NCI-H2081 (cell line): Measurements from ENCODE around the gene CHURC1.
"Not testable (repeated sequence)": the region's sequence is repeated elsewhere in the genome, so short reads cannot be mapped to it uniquely, and the experiment has no call there.

Source experiments
- DNase-seq, 2 experiments: peaks; one replicate each; lab custom pipeline; 2025; lab: John Stamatoyannopoulos, UW

CHURC1 gene

GRCh38 chr14:64910847-64911495 lies 3.3 kb upstream of the CHURC1 start:
- peak in 1 of 2 experiments; percentile 13 for DNase-seq

DNA sequence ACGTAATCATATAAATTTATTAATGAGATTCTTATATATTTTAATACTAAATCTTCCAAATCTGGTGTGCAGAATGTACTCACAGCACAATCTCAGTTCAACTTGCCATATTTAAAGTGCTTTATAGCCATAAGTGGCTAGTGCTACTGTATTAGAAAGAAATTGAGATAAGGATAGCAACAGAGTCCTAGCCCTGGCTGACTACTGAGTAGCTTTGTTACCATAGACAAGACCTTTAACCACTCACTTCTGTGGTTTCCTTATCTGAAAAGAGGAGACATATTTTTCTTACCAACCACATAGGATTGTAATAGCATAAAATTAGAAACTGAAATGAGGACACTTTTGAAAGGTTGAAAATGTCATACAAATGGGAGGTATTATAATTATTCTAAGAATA lies 2.0 kb upstream of the CHURC1 start:
- DNase-seq = no peak

GRCh38 chr14:64913477-64913876 lies 778 bp upstream of the CHURC1 start:
- DNase-seq = not testable (repeated sequence)

DNA sequence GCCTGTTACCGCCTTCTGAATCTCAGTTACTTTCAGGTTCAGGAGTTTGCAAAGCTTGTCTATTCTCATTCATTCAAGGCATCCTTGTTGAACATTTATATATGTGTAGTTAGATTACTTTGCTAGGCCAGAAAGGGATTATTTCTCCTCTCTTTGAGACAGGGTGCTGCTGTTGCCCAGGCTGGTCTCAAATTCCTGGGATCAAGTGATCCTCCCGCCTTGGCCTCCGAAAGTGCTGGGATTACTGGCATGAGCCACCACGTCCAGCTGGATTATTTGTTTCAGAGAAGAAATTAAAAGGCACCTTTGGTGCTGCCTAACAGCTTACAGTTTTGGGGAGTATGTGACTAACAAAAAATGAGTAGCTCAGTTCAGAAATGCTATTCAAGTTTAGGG lies 772 bp downstream of the CHURC1 start:
- DNase-seq = no peak

- no peak for DNase-seq
Observed at GRCh38 chr14:64915797-64916196, 1.5 kb downstream of the CHURC1 start.

DNA sequence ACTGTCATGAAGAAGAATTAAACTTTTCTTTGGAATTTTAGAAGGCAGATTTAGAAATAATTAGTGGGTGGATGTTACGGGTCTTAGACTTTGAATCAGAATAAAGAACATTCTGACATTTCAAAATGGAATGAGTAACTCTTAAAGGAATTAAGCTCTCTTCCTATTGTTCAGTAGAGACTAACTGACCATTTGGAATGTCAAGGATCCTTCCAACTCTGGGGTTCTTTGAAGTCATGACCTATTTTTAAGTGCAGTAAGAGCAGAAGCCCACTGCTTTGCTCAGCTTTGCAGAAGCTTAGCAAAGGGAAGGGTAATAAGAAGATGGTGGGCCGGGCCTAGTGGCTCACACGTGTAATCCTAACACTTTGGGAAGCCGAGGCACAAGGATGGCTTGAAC lies 4.0 kb downstream of the CHURC1 start:
- DNase-seq = no peak

DNA sequence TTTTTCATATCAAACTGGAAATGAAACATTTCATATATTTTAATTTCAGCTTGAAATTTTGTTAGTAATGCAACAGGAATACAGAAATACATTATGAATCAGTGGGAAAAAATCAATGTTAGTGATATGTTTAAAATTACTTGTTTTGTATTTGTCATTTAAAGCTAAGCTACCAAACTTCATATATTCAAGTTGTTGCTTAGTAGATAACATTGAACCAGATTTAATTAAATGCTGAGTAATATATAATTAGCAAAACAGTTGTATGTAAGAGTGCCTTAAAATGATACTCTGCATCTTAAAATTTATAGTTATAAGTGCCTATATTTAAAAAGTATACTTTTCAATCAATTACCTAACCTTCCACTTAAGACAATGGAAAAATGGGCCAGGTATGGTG lies 5.0 kb downstream of the CHURC1 start:
- no peak for DNase-seq

DNA sequence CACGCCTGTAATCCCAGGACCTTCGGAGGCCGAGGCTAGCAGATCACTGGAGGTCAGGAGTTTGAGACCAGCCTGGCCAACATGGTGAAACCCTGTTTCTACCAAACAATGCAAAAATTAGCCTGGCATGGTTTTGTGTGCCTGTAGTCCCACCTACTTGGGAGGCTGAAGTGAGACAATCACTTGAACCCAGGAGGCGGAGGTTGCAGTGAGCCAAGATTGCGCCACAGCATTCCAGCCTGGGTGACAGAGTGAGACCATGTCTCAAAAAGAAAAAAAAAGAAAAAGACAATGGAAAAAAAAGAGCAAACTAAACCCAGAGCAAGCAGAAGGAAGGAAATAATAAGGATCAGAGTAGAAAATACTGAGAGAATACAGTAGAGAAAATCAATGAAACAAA lies 5.4 kb downstream of the CHURC1 start:
- DNase-seq = no peak

GRCh38 chr14:64920465-64920864 lies 6.2 kb downstream of the CHURC1 start:
- no peak for DNase-seq

DNA sequence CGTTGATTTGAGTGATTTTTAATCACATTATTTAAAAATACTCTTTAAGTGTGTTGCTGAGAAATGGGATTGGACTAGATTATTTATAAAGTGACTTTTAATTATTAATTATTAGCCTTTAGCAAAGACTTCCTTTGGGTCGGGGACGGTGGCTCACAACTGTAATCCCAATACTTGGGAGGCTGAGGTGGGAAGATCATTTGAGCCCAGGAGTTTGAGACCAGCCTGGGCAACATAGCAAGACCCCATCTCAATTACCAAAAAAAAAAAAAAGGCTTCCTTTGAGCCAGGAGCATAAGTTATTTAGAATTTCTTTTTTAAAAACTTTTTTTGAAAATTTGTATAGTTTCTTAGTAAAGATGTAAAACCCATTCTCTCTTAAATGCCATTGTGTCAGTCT lies 8.8 kb downstream of the CHURC1 start:
- DNase-seq = no peak

- no peak for DNase-seq
Observed at GRCh38 chr14:64926398-64926995, 12.2 kb downstream of the CHURC1 start.

DNA sequence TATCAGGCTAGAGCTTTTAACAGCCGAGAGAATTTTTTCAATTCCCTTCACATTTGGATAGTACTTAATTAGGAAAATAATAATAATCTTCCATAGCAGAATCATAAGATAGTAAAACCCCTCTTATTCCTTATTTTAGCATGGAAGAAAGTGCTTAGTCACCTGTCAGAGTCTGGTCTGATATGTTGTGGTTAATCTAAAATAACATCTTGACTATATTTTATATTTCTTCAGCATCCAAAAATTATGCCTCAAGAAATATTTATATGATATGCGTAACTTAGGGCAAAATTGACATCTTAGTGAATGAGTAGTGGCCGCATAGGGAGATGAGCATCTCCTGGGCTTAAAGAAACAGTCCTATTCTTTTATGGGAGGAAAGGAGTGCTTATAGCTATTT lies 12.8 kb downstream of the CHURC1 start:
- DNase-seq = no peak

DNA sequence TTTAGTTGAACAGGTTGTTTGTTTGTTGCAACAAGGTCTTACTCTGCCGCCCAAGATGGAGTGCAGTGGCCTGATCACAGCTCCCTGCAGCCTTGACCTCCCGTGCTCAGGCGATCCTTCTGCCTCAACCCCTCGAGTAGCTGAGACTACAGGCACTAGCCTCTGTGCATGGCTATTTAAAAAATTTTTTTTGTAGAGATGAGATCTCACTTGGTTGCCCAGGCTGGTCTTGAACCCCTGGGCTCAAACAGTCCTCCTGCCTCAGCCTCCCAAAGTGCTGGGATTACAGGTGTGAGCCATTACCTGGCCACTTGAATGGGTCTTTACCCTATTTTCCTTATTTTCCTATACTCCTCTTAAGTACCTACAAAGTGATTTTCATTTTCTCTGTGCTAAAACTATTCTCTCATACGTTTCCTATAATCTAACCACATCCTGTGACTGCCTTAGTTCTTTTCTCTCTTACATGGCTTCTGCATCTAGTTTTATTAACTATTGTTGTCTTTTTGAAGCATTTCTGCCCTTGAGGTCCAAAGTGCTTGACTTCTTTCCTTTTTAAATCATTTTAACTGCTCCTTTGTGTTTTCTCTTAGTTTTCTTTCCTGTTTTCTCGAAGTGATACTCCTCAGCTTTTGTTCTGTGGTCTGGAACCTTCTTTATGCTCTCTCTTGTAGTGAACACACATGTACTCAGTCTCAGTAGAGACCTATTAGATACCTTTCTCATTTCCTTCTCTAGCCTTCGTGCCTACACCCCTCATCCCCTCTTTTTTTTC lies 14.2 kb downstream of the CHURC1 start:
- no peak for DNase-seq

DNA sequence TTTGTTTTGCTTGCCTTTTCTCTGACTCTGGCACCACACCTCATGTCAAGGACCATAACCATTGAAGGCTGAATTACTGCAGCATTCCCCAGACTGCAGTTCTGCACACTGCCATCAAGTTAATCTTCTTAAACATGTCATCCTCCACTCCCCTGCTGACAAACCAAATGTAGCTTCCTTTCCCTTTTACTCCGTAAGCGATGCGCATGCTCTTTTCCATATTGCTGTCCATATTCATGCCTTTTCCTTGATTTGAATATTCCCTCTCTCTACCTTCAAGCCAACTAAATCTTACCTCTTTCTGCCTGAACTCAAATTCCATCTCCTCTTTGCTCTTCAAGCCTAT lies 14.7 kb downstream of the CHURC1 start:
- DNase-seq = no peak

DNA sequence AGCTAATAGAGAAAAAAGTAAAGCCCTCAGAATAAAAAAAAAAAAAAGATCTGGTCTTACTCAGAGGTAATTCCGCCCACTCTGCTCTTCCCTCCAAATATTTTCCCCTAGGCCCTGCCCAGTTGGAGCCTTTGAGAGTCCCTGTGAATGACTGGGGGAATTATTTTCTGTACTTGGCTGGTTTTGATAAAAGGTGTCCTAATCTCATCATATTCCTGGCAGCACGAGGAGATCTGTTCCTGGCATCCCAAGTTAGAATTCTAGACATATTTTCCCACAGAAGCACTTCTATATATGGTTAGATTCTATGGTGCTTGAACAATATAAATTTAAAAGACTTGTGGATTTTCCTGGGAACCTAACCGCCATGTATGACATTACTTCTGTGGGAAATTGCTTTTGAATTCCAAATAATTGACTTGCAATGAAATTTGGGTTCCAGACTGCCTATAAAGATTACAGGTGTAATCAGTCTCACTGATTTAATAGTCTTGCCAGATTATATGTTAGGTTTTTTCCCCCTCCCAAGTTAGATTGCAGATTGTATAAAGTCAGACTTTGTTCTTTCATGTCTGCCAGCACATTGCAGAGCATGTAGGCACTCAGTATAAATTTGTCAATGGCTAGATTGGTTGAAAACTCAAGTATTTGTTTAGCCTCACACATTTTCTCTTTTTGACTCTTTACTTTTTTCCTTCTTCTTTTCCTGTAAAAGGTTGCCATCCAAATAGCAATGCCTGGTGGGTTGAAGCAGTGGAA lies 16.0 kb downstream of the CHURC1 start:
- DNase-seq = no peak

GRCh38 chr14:64931123-64931522 lies 16.9 kb downstream of the CHURC1 start:
- no peak for DNase-seq

GRCh38 chr14:64932231-64932630 lies 18.0 kb downstream of the CHURC1 start:
- DNase-seq = no peak

DNA sequence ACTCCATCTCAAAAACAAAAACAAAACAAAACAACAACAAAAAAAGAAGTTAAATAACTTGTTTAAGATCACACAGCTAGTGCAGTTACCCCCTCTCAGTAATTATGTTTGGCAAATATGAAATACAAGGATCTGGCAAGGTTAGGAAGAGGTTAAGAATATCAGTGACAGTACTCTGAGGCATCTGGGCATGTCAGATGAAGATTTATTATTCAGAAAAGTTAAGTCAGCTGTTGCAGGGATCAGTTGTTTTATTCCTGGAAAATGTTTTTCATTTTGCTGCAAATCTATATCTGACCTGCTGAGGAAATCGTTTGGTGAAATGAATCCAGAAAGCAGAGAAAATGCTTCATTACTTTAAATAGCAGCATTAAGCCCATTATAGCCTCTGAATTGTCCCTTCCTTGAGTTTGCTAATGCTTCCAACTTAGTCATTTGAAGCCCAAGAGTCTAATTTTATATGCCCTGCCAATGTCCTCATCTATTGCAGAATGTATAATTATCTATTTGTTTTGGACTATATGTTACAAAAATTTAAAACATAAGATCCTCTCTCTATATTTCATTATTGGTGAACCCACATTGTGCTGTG lies 20.2 kb downstream of the CHURC1 start:
- DNase-seq = no peak

- DNase-seq = no peak
Observed at GRCh38 chr14:64935508-64935907, 21.3 kb downstream of the CHURC1 start.

GRCh38 chr14:64937171-64937820 lies 23.0 kb downstream of the CHURC1 start:
- DNase-seq = peak in 1 of 2 experiments; percentile 15

GRCh38 chr14:64937821-64938193 lies 23.6 kb downstream of the CHURC1 start:
- DNase-seq = peak in 1 of 2 experiments; percentile 13
